Progenitor cell of endocrine pancreas (in vitro differentiated cells): Measurements from ENCODE around the gene NR2C1. TPM values are rescaled to one million over a fixed set of nuclear protein-coding genes. Genes with fewer than 3 reads are reported as not detected.

Source experiments
- DNase-seq: peaks from one replicate; pipeline ENCODE4 v3.0.0; 2021; ENCODE audit warnings: low spot score; ENCODE audit not compliant: unreplicated experiment
- H3K27ac Mint-ChIP-seq: 2 replicates; pipeline ENCODE4 v1.8.0; 2021; ENCODE audit warnings: mild to moderate bottlenecking, moderate library complexity, mixed read lengths
- H3K27me3 Mint-ChIP-seq: 2 replicates; pipeline ENCODE4 v1.8.0; 2021; ENCODE audit warnings: mixed read lengths
- H3K36me3 Mint-ChIP-seq: 2 replicates; pipeline ENCODE4 v1.8.0; 2022; ENCODE audit warnings: mixed read lengths; ENCODE audit not compliant: insufficient read depth
- H3K4me1 Mint-ChIP-seq: 2 replicates; pipeline ENCODE4 v1.8.0; 2021; ENCODE audit warnings: low read depth, mixed read lengths
- H3K4me3 Mint-ChIP-seq: 2 replicates; pipeline ENCODE4 v1.8.0; 2021; ENCODE audit warnings: low read depth, mild to moderate bottlenecking, moderate library complexity, mixed read lengths
- H3K9me3 Mint-ChIP-seq: 2 replicates; pipeline ENCODE4 v1.8.0; 2021; ENCODE audit warnings: low read depth, mixed read lengths
- total RNA-seq: library from RNA; stranded (reverse); gene quantifications from 2 replicates; pipeline ENCODE4 v1.2.1, GENCODE V29; 2021
- TF ChIP-seq, protein P1 (sequence below): fragments of 200-600 bp; sonication (generic); IDR thresholded peaks from one replicate; pipeline ENCODE4 v1.5.0; 2021; ENCODE audit warnings: antibody characterized with exemption, mild to moderate bottlenecking; ENCODE audit not compliant: unreplicated experiment

NR2C1 gene
- total RNA-seq, 1 donor from 2014 or later = 58.9 TPM

GRCh38 chr12:95022477-95022876 is 50.9 kb downstream of the NR2C1 start:
- DNase-seq = no peak
- TF ChIP-seq, protein P1, sequence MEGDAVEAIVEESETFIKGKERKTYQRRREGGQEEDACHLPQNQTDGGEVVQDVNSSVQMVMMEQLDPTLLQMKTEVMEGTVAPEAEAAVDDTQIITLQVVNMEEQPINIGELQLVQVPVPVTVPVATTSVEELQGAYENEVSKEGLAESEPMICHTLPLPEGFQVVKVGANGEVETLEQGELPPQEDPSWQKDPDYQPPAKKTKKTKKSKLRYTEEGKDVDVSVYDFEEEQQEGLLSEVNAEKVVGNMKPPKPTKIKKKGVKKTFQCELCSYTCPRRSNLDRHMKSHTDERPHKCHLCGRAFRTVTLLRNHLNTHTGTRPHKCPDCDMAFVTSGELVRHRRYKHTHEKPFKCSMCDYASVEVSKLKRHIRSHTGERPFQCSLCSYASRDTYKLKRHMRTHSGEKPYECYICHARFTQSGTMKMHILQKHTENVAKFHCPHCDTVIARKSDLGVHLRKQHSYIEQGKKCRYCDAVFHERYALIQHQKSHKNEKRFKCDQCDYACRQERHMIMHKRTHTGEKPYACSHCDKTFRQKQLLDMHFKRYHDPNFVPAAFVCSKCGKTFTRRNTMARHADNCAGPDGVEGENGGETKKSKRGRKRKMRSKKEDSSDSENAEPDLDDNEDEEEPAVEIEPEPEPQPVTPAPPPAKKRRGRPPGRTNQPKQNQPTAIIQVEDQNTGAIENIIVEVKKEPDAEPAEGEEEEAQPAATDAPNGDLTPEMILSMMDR = no peak
- H3K9me3 Mint-ChIP-seq = no peaks in the 10 kb centered on the region
- peaks cover 9% of the 10 kb centered on the region for H3K36me3 Mint-ChIP-seq
- no peak overlapping the region for H3K27ac Mint-ChIP-seq
- no peak overlapping the region for H3K4me3 Mint-ChIP-seq
- no peaks in the 10 kb centered on the region for H3K27me3 Mint-ChIP-seq
- H3K4me1 Mint-ChIP-seq = no peaks in the 10 kb centered on the region

GRCh38 chr12:95017482-95017881 is 55.9 kb downstream of the NR2C1 start:
- no peaks in the 10 kb centered on the region for H3K27me3 Mint-ChIP-seq

GRCh38 chr12:95016120-95016519 is 57.3 kb downstream of the NR2C1 start:
- H3K4me1 Mint-ChIP-seq = no peaks in the 10 kb centered on the region
- H3K27ac Mint-ChIP-seq = no peak overlapping the region
- TF ChIP-seq, protein P1 = no peak

More at GRCh38 chr12:95017482-95017881, 55.9 kb downstream of the NR2C1 start:
- peaks cover 4% of the 10 kb centered on the region for H3K9me3 Mint-ChIP-seq
- no peaks in the 10 kb centered on the region for H3K4me1 Mint-ChIP-seq
- TF ChIP-seq, protein P1 = no peak
- no peak overlapping the region for H3K27ac Mint-ChIP-seq
- H3K4me3 Mint-ChIP-seq = no peak overlapping the region
- no peak for DNase-seq
- H3K36me3 Mint-ChIP-seq = peaks cover 9% of the 10 kb centered on the region

GRCh38 chr12:95014554-95014953 is 58.9 kb downstream of the NR2C1 start:
- Mint-ChIP-seq H3K4me3 (no peak overlapping the region), H3K27me3 (no peaks in the 10 kb centered on the region), H3K9me3 (peaks cover 4% of the 10 kb centered on the region), H3K27ac (peak overlapping the region; percentile 29), H3K36me3 (peaks cover 6% of the 10 kb centered on the region), H3K4me1 (no peaks in the 10 kb centered on the region)
- TF ChIP-seq, protein P1 = no peak
- DNase-seq = no peak

More at GRCh38 chr12:95016120-95016519, 57.3 kb downstream of the NR2C1 start:
- Mint-ChIP-seq H3K27me3 (no peaks in the 10 kb centered on the region), H3K9me3 (peaks cover 4% of the 10 kb centered on the region), H3K36me3 (peaks cover 9% of the 10 kb centered on the region), H3K4me3 (no peak overlapping the region)
- no peak for DNase-seq

DNA sequence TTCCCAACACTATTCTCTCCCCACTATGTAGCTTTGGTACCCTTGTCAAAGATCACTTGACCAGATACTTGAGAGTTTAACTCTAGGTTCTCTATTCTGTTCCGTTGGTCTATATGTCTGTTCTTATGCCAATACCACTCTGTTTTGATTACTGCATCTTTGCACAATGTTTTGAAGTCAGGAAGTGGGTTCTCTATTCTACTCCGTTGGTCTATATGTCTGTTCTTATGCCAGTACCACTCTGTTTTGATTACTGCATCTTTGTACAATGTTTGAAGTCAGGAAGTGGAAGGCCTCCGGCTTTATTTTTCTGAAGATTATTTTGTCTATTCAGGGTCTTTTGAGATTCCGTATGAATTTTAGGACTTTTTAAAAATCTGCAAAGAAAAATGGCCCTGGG is 67.2 kb downstream of the NR2C1 start:
- Mint-ChIP-seq H3K36me3 (peaks cover 1% of the 10 kb centered on the region), H3K27ac (no peak overlapping the region), H3K9me3 (peaks cover 6% of the 10 kb centered on the region), H3K4me1 (peaks cover 6% of the 10 kb centered on the region), H3K4me3 (no peak overlapping the region), H3K27me3 (no peaks in the 10 kb centered on the region)
- no peak for DNase-seq
- TF ChIP-seq, protein P1 = no peak
